Activated CD8-positive, alpha-beta T cell treated with anti-CD3 and anti-CD28 coated beads for 36 hours (primary cell): ENCODE data around the gene ZNF598. TPM values are rescaled to one million over a fixed set of nuclear protein-coding genes. Genes with fewer than 3 reads are reported as not detected.
A peak's percentile ranks its signal among the peaks of the same experiment; 100 is the strongest.
"Not testable (repeated sequence)": the region's sequence is repeated elsewhere in the genome, so short reads cannot be mapped to it uniquely, and the experiment has no call there.

Experiments used
- ATAC-seq: fragments of 200-7000 bp; cut with Tn5 transposase; one replicate; pipeline ENCODE4 v1.10.0; 2021; ENCODE audit warnings: mild to moderate bottlenecking, moderate library complexity
- CTCF ChIA-PET: fragments of 350-600 bp; sonication (Branson Sonifier 250); formaldehyde crosslinking; loops from one replicate; lab custom pipeline; 2021; ENCODE audit warnings: antibody characterized with exemption; lab: Charles Lee
- POLR2A ChIA-PET: fragments of 350-600 bp; sonication (Branson Sonifier 250); formaldehyde crosslinking; loops from one replicate; lab custom pipeline; 2021; ENCODE audit warnings: antibody characterized with exemption; lab: Charles Lee
- DNase-seq: peaks from one replicate; pipeline ENCODE4 v3.0.0-alpha.2; 2020
- H3K27ac Mint-ChIP-seq: one replicate; pipeline ENCODE4 v1.8.0; 2021; ENCODE audit warnings: mild to moderate bottlenecking, mixed read lengths
- H3K27me3 Mint-ChIP-seq: one replicate; pipeline ENCODE4 v1.8.0; 2021; ENCODE audit warnings: mixed read lengths
- H3K36me3 Mint-ChIP-seq: one replicate; pipeline ENCODE4 v1.8.0; 2021; ENCODE audit warnings: low read depth, mixed read lengths
- H3K4me1 Mint-ChIP-seq: one replicate; pipeline ENCODE4 v1.8.0; 2021; ENCODE audit warnings: low read depth, mixed read lengths
- H3K4me3 Mint-ChIP-seq: one replicate; pipeline ENCODE4 v1.8.0; 2021; ENCODE audit warnings: mild to moderate bottlenecking, moderate library complexity, mixed read lengths
- H3K9me3 Mint-ChIP-seq: one replicate; pipeline ENCODE4 v1.8.0; 2021; ENCODE audit warnings: mixed read lengths
- CTCF ChIP-seq: fragments of 200-600 bp; IDR thresholded peaks from one replicate; pipeline ENCODE4 v1.8.0; 2022; ENCODE audit warnings: antibody characterized with exemption, mild to moderate bottlenecking
- intact Hi-C: fragments of 100-400 bp; cut with micrococcal nuclease; formaldehyde crosslinking; loops from one replicate; pipeline ENCODE4 v1.10.0; 2022
- total RNA-seq, 2 experiments: library from RNA; stranded (reverse); gene quantifications; one replicate each; pipeline ENCODE4 v1.2.3, GENCODE V29; 2021

The ZNF598 gene
- total RNA-seq, 2 experiments from 2014 or later: 85.5 to 90.3 TPM

GRCh38 chr16:2035431-2036199, 26.0 kb upstream of the ZNF598 start:
- no peaks in the 10 kb centered on the region for H3K9me3 Mint-ChIP-seq
- no peak for DNase-seq
- no peak overlapping the region for H3K27ac Mint-ChIP-seq
- no peak for TF ChIP-seq CTCF
- ATAC-seq: no peak
- no peak overlapping the region for H3K4me3 Mint-ChIP-seq
- no peaks in the 10 kb centered on the region for H3K36me3 Mint-ChIP-seq
- POLR2A ChIA-PET: no interaction called here
- no peaks in the 10 kb centered on the region for H3K4me1 Mint-ChIP-seq
- H3K27me3 Mint-ChIP-seq: no peaks in the 10 kb centered on the region
- intact Hi-C loops: no loop called here
- CTCF ChIA-PET: interaction anchor here (0.8 kb wide), 1 partner anchor 13 kb away, joined by 3 read pairs; no protein-coding TSS in a partner anchor

- ChIA-PET POLR2A (no interaction called here), CTCF (no interaction called here)
- intact Hi-C loops: no loop called here
- ATAC-seq (no peak), DNase-seq (no peak)
- TF ChIP-seq CTCF: no peak
- no peak overlapping the region for H3K27ac Mint-ChIP-seq
- H3K4me1 Mint-ChIP-seq: no peaks in the 10 kb centered on the region
- H3K4me3 Mint-ChIP-seq: no peak overlapping the region
- no peaks in the 10 kb centered on the region for H3K27me3 Mint-ChIP-seq
- H3K9me3 Mint-ChIP-seq: no peaks in the 10 kb centered on the region
- no peaks in the 10 kb centered on the region for H3K36me3 Mint-ChIP-seq
Measured at GRCh38 chr16:2034696-2035430, 25.2 kb upstream of the ZNF598 start.

GRCh38 chr16:2033909-2034695, 24.5 kb upstream of the ZNF598 start:
- H3K36me3 Mint-ChIP-seq, H3K4me3 Mint-ChIP-seq, H3K9me3 Mint-ChIP-seq, intact Hi-C loops, H3K27me3 Mint-ChIP-seq, POLR2A ChIA-PET, H3K4me1 Mint-ChIP-seq, DNase-seq, H3K27ac Mint-ChIP-seq: not testable (repeated sequence)
- CTCF ChIA-PET: interaction anchor here (1.0 kb wide), 1 partner anchor 12 kb away, joined by 3 read pairs; no protein-coding TSS in a partner anchor
- peak; percentile 18 for ATAC-seq

GRCh38 chr16:2033057-2033908, 23.7 kb upstream of the ZNF598 start:
- intact Hi-C loops: no loop called here

More at GRCh38 chr16:2033057-2033908, 23.7 kb upstream of the ZNF598 start:
- Mint-ChIP-seq H3K27me3 (no peaks in the 10 kb centered on the region), H3K9me3 (no peaks in the 10 kb centered on the region), H3K4me3 (no peak overlapping the region), H3K36me3 (no peaks in the 10 kb centered on the region), H3K27ac (no peak overlapping the region), H3K4me1 (no peaks in the 10 kb centered on the region)
- CTCF ChIA-PET: interaction anchor here (1.0 kb wide), 1 partner anchor 11 kb away, joined by 3 read pairs; no protein-coding TSS in a partner anchor
- POLR2A ChIA-PET: interaction anchor here (0.7 kb wide), 1 partner anchor 106 kb away, joined by 3 read pairs; no protein-coding TSS in a partner anchor
- peak; percentile 29 for DNase-seq
- TF ChIP-seq CTCF: no peak
- ATAC-seq: peak; percentile 37
